Activated naive CD4-positive, alpha-beta T cell treated with anti-CD3 and anti-CD28 coated beads, Interleukin-2, amount 10 ng/mL, durations not matched to agents 7 days and 5 days (primary cell): Measurements from ENCODE around the gene ZFYVE9.

Experiments
- CTCF ChIA-PET: fragments of 350-600 bp; sonication (Branson Sonifier 250); formaldehyde crosslinking; loops from one replicate; lab custom pipeline; 2021; ENCODE audit warnings: antibody characterized with exemption; lab: Charles Lee
- DNase-seq: peaks from one replicate; pipeline ENCODE4 v3.0.0-alpha.2; 2020
- H3K27ac Mint-ChIP-seq: one replicate; pipeline ENCODE4 v1.8.0; 2021; ENCODE audit warnings: mild to moderate bottlenecking, moderate library complexity, mixed read lengths
- H3K27me3 Mint-ChIP-seq: one replicate; pipeline ENCODE4 v1.8.0; 2021; ENCODE audit warnings: mild to moderate bottlenecking, mixed read lengths
- H3K36me3 Mint-ChIP-seq: one replicate; pipeline ENCODE4 v1.8.0; 2021; ENCODE audit warnings: mixed read lengths
- H3K4me1 Mint-ChIP-seq: one replicate; pipeline ENCODE4 v1.8.0; 2021; ENCODE audit warnings: mixed read lengths
- H3K4me3 Mint-ChIP-seq: one replicate; pipeline ENCODE4 v1.8.0; 2021; ENCODE audit warnings: mild to moderate bottlenecking, moderate library complexity, mixed read lengths
- H3K9me3 Mint-ChIP-seq: one replicate; pipeline ENCODE4 v1.8.0; 2021; ENCODE audit warnings: mixed read lengths

The ZFYVE9 gene

DNA sequence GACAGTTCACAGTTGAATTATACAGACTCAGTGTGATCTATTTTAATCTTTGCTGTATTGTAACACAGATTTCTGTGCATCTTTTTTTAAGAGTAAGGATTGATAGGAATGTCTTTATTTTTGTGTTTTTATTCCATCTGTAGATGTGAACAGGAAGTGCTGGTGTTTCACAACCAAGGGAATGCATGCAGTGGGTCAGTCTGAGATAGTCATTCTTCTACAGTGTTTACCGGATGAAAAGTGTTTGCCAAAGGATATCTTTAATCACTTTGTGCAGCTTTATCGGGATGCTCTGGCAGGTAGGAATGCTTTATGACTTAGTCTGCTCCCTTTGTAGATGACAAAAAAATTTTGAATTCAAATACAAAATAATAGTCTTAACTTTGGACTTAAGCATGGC is 139.6 kb downstream of the ZFYVE9 start:
- Mint-ChIP-seq H3K9me3 (no peaks in the 10 kb centered on the region), H3K4me3 (no peak overlapping the region), H3K36me3 (no peaks in the 10 kb centered on the region), H3K4me1 (no peaks in the 10 kb centered on the region), H3K27me3 (no peaks in the 10 kb centered on the region), H3K27ac (no peak overlapping the region)
- no peak for DNase-seq
- CTCF ChIA-PET: no interaction called here

GRCh38 chr1:52288286-52288685 is 146.4 kb downstream of the ZFYVE9 start:
- H3K27ac Mint-ChIP-seq: no peak overlapping the region
- CTCF ChIA-PET: no interaction called here
- no peaks in the 10 kb centered on the region for H3K9me3 Mint-ChIP-seq
- H3K27me3 Mint-ChIP-seq: no peaks in the 10 kb centered on the region
- no peak for DNase-seq
- no peak overlapping the region for H3K4me3 Mint-ChIP-seq
- no peaks in the 10 kb centered on the region for H3K36me3 Mint-ChIP-seq
- no peaks in the 10 kb centered on the region for H3K4me1 Mint-ChIP-seq

GRCh38 chr1:52294580-52294979 is 152.7 kb downstream of the ZFYVE9 start:
- Mint-ChIP-seq H3K36me3 (no peaks in the 10 kb centered on the region), H3K4me3 (no peak overlapping the region), H3K27ac (no peak overlapping the region), H3K4me1 (no peaks in the 10 kb centered on the region), H3K27me3 (no peaks in the 10 kb centered on the region), H3K9me3 (no peaks in the 10 kb centered on the region)
- CTCF ChIA-PET: interaction anchor here (1.5 to 2.0 kb wide), 2 partner anchors 141 to 167 kb away, joined by 4 to 11 read pairs; no protein-coding TSS in a partner anchor
- no peak for DNase-seq

GRCh38 chr1:52296345-52296744 is 154.5 kb downstream of the ZFYVE9 start:
- DNase-seq: no peak
- no peaks in the 10 kb centered on the region for H3K36me3 Mint-ChIP-seq
- H3K4me3 Mint-ChIP-seq: no peak overlapping the region
- CTCF ChIA-PET: interaction anchor here (1.0 to 1.5 kb wide), 5 partner anchors 169 to 399 kb away, joined by 3 to 11 read pairs (median 5); no protein-coding TSS in a partner anchor
- no peak overlapping the region for H3K27ac Mint-ChIP-seq
- no peaks in the 10 kb centered on the region for H3K9me3 Mint-ChIP-seq
- H3K4me1 Mint-ChIP-seq: no peaks in the 10 kb centered on the region
- no peaks in the 10 kb centered on the region for H3K27me3 Mint-ChIP-seq

- CTCF ChIA-PET: no interaction called here
- Mint-ChIP-seq H3K4me1 (no peaks in the 10 kb centered on the region), H3K4me3 (no peak overlapping the region), H3K27ac (no peak overlapping the region), H3K36me3 (no peaks in the 10 kb centered on the region), H3K27me3 (no peaks in the 10 kb centered on the region), H3K9me3 (no peaks in the 10 kb centered on the region)
- DNase-seq: no peak
Measured at GRCh38 chr1:52305417-52306226, 163.7 kb downstream of the ZFYVE9 start.

GRCh38 chr1:52306227-52307006 is 164.5 kb downstream of the ZFYVE9 start:
- Mint-ChIP-seq H3K27ac (no peak overlapping the region), H3K4me1 (no peaks in the 10 kb centered on the region), H3K27me3 (no peaks in the 10 kb centered on the region), H3K9me3 (no peaks in the 10 kb centered on the region), H3K4me3 (no peak overlapping the region), H3K36me3 (no peaks in the 10 kb centered on the region)
- CTCF ChIA-PET: no interaction called here
- DNase-seq: no peak

- H3K4me1 Mint-ChIP-seq: no peaks in the 10 kb centered on the region
- no peaks in the 10 kb centered on the region for H3K9me3 Mint-ChIP-seq
- CTCF ChIA-PET: interaction anchor here (0.6 kb wide), 1 partner anchor 24 kb away, joined by 5 read pairs; no protein-coding TSS in a partner anchor
- no peaks in the 10 kb centered on the region for H3K27me3 Mint-ChIP-seq
- no peak for DNase-seq
- no peaks in the 10 kb centered on the region for H3K36me3 Mint-ChIP-seq
- no peak overlapping the region for H3K27ac Mint-ChIP-seq
- no peak overlapping the region for H3K4me3 Mint-ChIP-seq
Measured at GRCh38 chr1:52321061-52321460, 179.2 kb downstream of the ZFYVE9 start.

- Mint-ChIP-seq H3K27ac (no peak overlapping the region), H3K27me3 (no peaks in the 10 kb centered on the region), H3K9me3 (no peaks in the 10 kb centered on the region), H3K36me3 (no peaks in the 10 kb centered on the region), H3K4me1 (peaks cover 1% of the 10 kb centered on the region), H3K4me3 (no peak overlapping the region)
- DNase-seq: no peak
- CTCF ChIA-PET: no interaction called here
Measured at GRCh38 chr1:52323731-52324130, 181.8 kb downstream of the ZFYVE9 start.

DNA sequence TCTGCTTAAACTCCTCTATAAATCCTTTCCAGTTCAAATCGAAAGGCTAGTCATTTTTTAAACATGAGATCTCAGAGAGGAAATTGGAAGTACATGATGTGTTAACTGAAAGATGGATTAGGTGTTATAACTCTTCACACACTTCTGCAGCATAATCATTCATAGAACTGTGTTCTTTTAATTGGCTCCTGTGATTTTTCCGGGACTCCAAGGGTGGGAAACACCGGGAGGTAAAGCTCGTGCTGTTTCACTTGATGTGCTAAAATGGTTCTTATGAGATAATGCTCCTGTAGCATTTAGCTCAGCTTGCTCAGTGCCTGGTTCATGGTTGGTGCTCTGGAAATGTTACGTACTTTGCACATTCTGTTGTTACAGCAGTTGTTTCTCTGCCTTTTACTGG is 183.9 kb downstream of the ZFYVE9 start:
- no peak overlapping the region for H3K27ac Mint-ChIP-seq
- H3K4me1 Mint-ChIP-seq: peaks cover 15% of the 10 kb centered on the region
- CTCF ChIA-PET: no interaction called here
- no peaks in the 10 kb centered on the region for H3K27me3 Mint-ChIP-seq
- peaks cover 2% of the 10 kb centered on the region for H3K36me3 Mint-ChIP-seq
- H3K4me3 Mint-ChIP-seq: no peak overlapping the region
- no peak for DNase-seq
- no peaks in the 10 kb centered on the region for H3K9me3 Mint-ChIP-seq

GRCh38 chr1:52328615-52329014 is 186.7 kb downstream of the ZFYVE9 start:
- no peak overlapping the region for H3K4me3 Mint-ChIP-seq
- no peaks in the 10 kb centered on the region for H3K9me3 Mint-ChIP-seq
- DNase-seq: no peak
- no peak overlapping the region for H3K27ac Mint-ChIP-seq
- CTCF ChIA-PET: no interaction called here
- H3K27me3 Mint-ChIP-seq: no peaks in the 10 kb centered on the region
- H3K36me3 Mint-ChIP-seq: peaks cover 2% of the 10 kb centered on the region
- peaks cover 18% of the 10 kb centered on the region for H3K4me1 Mint-ChIP-seq

- no peaks in the 10 kb centered on the region for H3K27me3 Mint-ChIP-seq
- no peaks in the 10 kb centered on the region for H3K9me3 Mint-ChIP-seq
- no peak for DNase-seq
- H3K4me1 Mint-ChIP-seq: peaks cover 18% of the 10 kb centered on the region
- H3K27ac Mint-ChIP-seq: no peak overlapping the region
- CTCF ChIA-PET: no interaction called here
- H3K4me3 Mint-ChIP-seq: no peak overlapping the region
- peaks cover 2% of the 10 kb centered on the region for H3K36me3 Mint-ChIP-seq
Measured at GRCh38 chr1:52332411-52332810, 190.5 kb downstream of the ZFYVE9 start.

- Mint-ChIP-seq H3K4me1 (peaks cover 11% of the 10 kb centered on the region), H3K9me3 (no peaks in the 10 kb centered on the region), H3K36me3 (no peaks in the 10 kb centered on the region), H3K27me3 (no peaks in the 10 kb centered on the region), H3K4me3 (no peak overlapping the region), H3K27ac (no peak overlapping the region)
- no peak for DNase-seq
- CTCF ChIA-PET: interaction anchor here (0.7 kb wide), 1 partner anchor 9 kb away, joined by 4 read pairs; no protein-coding TSS in a partner anchor
Measured at GRCh38 chr1:52334906-52335528, 193.1 kb downstream of the ZFYVE9 start.

DNA sequence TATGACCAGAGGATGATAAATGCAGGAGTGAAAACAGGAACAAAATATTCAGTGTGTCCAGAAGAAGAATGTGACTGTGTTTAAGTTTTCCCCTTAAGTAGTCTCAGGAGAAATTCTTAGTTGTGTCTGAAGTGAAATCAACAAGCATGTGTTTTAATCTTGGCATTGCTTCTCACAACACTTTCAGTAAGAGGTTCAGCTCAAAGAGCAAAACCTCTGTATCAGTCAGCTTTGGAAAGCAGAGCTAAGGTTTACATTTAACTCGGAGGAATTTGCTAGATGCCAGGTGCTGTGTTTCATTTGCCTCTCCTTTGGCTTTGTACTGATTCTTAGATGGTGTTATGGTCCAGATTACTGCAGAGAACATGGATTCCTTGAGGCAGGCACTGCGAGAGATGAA is 195.6 kb downstream of the ZFYVE9 start:
- Mint-ChIP-seq H3K4me3 (no peak overlapping the region), H3K4me1 (no peaks in the 10 kb centered on the region), H3K9me3 (no peaks in the 10 kb centered on the region), H3K36me3 (no peaks in the 10 kb centered on the region), H3K27ac (no peak overlapping the region), H3K27me3 (no peaks in the 10 kb centered on the region)
- CTCF ChIA-PET: no interaction called here
- DNase-seq: no peak

DNA sequence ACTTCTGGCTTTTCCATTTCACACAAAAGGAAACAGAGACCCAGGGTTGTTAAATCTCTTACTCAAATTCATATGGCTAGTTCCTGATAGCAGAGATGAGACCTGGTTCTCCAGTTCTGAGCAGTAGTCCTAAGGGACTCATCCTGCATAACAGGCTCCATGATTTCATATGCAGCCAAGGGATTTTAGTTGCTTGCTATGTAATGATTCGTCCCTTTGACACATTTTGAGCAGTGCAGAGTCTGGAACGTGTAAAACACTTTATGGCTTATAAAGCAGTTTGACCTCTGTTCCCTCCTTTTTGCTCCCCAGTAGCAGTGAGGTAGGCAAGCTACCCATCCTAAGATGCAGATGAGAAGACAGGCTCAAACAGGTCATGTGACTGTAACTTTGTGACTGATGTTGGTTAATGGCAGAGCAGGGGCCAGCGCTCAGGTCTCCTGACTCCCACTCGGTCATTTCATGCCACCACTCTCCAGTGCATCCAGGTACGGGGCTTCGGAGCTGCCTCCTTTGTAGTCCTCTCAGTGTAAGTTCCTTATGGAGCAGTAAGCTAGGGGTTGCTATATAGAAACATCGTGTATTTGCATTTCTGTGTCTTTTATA is 199.9 kb downstream of the ZFYVE9 start:
- H3K4me1 Mint-ChIP-seq: no peaks in the 10 kb centered on the region
- no peak overlapping the region for H3K27ac Mint-ChIP-seq
- no peaks in the 10 kb centered on the region for H3K36me3 Mint-ChIP-seq
- H3K9me3 Mint-ChIP-seq: no peaks in the 10 kb centered on the region
- H3K4me3 Mint-ChIP-seq: no peak overlapping the region
- CTCF ChIA-PET: no interaction called here
- no peaks in the 10 kb centered on the region for H3K27me3 Mint-ChIP-seq
- no peak for DNase-seq
